Urothelium cell line (cell line): ENCODE measurements around the gene FRMD4B.

Experiments
- DNase-seq: peaks from one replicate; pipeline ENCODE4 v3.0.0; 2011; ENCODE audit warnings: low spot score, mixed read lengths
- FAIRE-seq: peaks from 2 replicates; lab custom pipeline; 2011; peaks lifted over from hg19 to GRCh38; lab: Jason Lieb, UNC

FRMD4B gene

GRCh38 chr3:69142797-69143454 lies 243.0 kb downstream of the FRMD4B start:
- no peak for FAIRE-seq
- no peak for DNase-seq

GRCh38 chr3:69142090-69142489 lies 243.8 kb downstream of the FRMD4B start:
- DNase-seq (no peak), FAIRE-seq (no peak)

GRCh38 chr3:69141313-69141712 lies 244.6 kb downstream of the FRMD4B start:
- FAIRE-seq, result no peak
- DNase-seq, result no peak

- FAIRE-seq (no peak), DNase-seq (no peak)
Measured at GRCh38 chr3:69137412-69137811, 248.5 kb downstream of the FRMD4B start.

GRCh38 chr3:69137005-69137404 lies 248.9 kb downstream of the FRMD4B start:
- FAIRE-seq (no peak), DNase-seq (no peak)

GRCh38 chr3:69130689-69131088 lies 255.2 kb downstream of the FRMD4B start:
- DNase-seq (no peak), FAIRE-seq (no peak)

- FAIRE-seq (no peak), DNase-seq (no peak)
Measured at GRCh38 chr3:69129531-69129930, 256.4 kb downstream of the FRMD4B start.

GRCh38 chr3:69128509-69128908 lies 257.4 kb downstream of the FRMD4B start:
- no peak for DNase-seq
- FAIRE-seq, result no peak

GRCh38 chr3:69126999-69127398 lies 258.9 kb downstream of the FRMD4B start:
- DNase-seq, result no peak
- FAIRE-seq, result no peak

- FAIRE-seq, result no peak
- no peak for DNase-seq
Measured at GRCh38 chr3:69126216-69126615, 259.7 kb downstream of the FRMD4B start.

GRCh38 chr3:69122403-69122802 lies 263.5 kb downstream of the FRMD4B start, which contains the start of gene LMOD3:
TSS of gene LMOD3 (minus strand) at chr3:69122595. CDS start at chr3:69122386, 209 bp downstream.
- no peak for FAIRE-seq

GRCh38 chr3:69121950-69122349 lies 263.9 kb downstream of the FRMD4B start:
- DNase-seq (no peak), FAIRE-seq (no peak)

More at GRCh38 chr3:69122403-69122802, 263.5 kb downstream of the FRMD4B start, which contains the start of gene LMOD3:
- no peak for DNase-seq

- DNase-seq, result no peak
Measured at GRCh38 chr3:69121513-69121912, 264.4 kb downstream of the FRMD4B start.

GRCh38 chr3:69120879-69121464 lies 264.9 kb downstream of the FRMD4B start:
- peak; percentile 72 for FAIRE-seq
- peak; percentile 58 for DNase-seq

More at GRCh38 chr3:69121513-69121912, 264.4 kb downstream of the FRMD4B start:
- FAIRE-seq, result no peak
